ENCODE results near the gene TRAF3IP1.

DNA sequence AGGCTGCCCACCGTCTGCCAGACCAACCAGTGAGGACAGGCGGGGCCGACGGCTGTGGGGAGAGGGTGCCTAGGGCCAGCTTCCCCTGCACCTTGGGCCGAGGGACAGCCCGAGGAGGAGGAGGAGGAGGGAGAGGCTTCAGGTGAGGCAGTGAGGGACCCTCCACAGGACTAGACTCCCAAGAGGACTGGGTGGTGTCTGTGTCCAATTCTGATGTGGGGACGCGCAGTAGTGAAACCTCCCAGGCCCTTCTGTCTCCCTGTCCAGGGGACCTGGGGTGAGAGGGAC is 86.6 kb downstream of the TRAF3IP1 start:
- TF ChIP-seq, protein P1, sequence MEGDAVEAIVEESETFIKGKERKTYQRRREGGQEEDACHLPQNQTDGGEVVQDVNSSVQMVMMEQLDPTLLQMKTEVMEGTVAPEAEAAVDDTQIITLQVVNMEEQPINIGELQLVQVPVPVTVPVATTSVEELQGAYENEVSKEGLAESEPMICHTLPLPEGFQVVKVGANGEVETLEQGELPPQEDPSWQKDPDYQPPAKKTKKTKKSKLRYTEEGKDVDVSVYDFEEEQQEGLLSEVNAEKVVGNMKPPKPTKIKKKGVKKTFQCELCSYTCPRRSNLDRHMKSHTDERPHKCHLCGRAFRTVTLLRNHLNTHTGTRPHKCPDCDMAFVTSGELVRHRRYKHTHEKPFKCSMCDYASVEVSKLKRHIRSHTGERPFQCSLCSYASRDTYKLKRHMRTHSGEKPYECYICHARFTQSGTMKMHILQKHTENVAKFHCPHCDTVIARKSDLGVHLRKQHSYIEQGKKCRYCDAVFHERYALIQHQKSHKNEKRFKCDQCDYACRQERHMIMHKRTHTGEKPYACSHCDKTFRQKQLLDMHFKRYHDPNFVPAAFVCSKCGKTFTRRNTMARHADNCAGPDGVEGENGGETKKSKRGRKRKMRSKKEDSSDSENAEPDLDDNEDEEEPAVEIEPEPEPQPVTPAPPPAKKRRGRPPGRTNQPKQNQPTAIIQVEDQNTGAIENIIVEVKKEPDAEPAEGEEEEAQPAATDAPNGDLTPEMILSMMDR (IDR thresholded peaks at IDR 0.05) = no peak
- no peak for TF ChIP-seq EZH2 (IDR thresholded peaks at IDR 0.05)
